AML-193 (cell line): Measurements from ENCODE around the gene LRRC61.
"Not testable (repeated sequence)": the region's sequence is repeated elsewhere in the genome, so short reads cannot be mapped to it uniquely, and the experiment has no call there.

Source experiments
- DNase-seq, 2 experiments: peaks; one replicate each; lab custom pipeline; 2025; lab: John Stamatoyannopoulos, UW

The LRRC61 gene

GRCh38 chr7:150383710-150384397, 60.7 kb downstream of the LRRC61 start:
- DNase-seq = no peak

- peak; percentile 28 to 38 for DNase-seq
Measured at GRCh38 chr7:150384406-150385301, 61.5 kb downstream of the LRRC61 start.

DNA sequence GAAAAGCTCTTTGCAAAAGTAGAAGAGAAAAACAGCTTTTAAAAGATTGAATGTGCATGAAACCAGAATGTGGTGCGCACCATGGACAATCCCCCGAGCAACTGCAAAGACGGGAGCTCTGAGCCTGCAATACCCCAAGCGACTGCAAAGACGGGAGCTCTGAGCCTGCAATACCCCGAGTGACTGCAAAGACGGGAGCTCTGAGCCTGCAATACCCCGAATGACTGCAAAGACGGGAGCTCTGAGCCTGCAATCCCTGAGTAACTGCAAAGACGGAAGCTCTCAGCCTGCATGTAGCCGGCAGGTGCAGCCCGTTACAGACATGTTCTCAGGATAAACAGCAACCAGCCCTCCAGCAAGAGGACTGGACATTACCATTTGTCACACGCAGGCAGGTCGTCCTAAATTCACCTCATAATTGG, 62.2 kb downstream of the LRRC61 start:
- DNase-seq = no peak

- not testable (repeated sequence) for DNase-seq
Measured at GRCh38 chr7:150385884-150386283, 62.7 kb downstream of the LRRC61 start.
